ENCODE results near the gene TJP3.

TJP3 gene

GRCh38 chr19:3721887-3722442, 13.8 kb downstream of the TJP3 start:
- H3K4me3 ChIP-seq (ENCODE audit: low read depth, low read length): peak overlapping the region; percentile 54
- H3K36me3 ChIP-seq (ENCODE audit: control insufficient read depth, insufficient read depth, low read length): no peaks in the 10 kb centered on the region
- H2AFZ ChIP-seq: peak overlapping the region; percentile 79
- TF ChIP-seq CTCF (IDR thresholded peaks at IDR 0.05): no peak
- H3K9me3 ChIP-seq (ENCODE audit: control insufficient read depth, low read length): no peaks in the 10 kb centered on the region
- no peak overlapping the region for H3K27ac ChIP-seq
- H3K4me1 ChIP-seq: peaks cover 7% of the 10 kb centered on the region
- no peaks in the 10 kb centered on the region for H3K27me3 ChIP-seq (ENCODE audit: control insufficient read depth, insufficient read depth, low read length)
- peak overlapping the region; percentile 46 for H3K4me2 ChIP-seq (ENCODE audit: low read length)
- no peak overlapping the region for H3K9ac ChIP-seq
- H3K79me2 ChIP-seq: no peaks in the 10 kb centered on the region

- no peak overlapping the region for H3K9ac ChIP-seq
- H3K4me1 ChIP-seq: peaks cover 7% of the 10 kb centered on the region
- peak overlapping the region; percentile 54 for H3K4me3 ChIP-seq (ENCODE audit: low read depth, low read length)
Observed at GRCh38 chr19:3722443-3723109, 14.4 kb downstream of the TJP3 start.

GRCh38 chr19:3723110-3723488, 14.9 kb downstream of the TJP3 start:
- no peak overlapping the region for H3K9ac ChIP-seq
- no peak overlapping the region for H3K27ac ChIP-seq

More at GRCh38 chr19:3722443-3723109, 14.4 kb downstream of the TJP3 start:
- TF ChIP-seq CTCF (IDR thresholded peaks at IDR 0.05): no peak
- no peak overlapping the region for H3K27ac ChIP-seq
- H3K27me3 ChIP-seq (ENCODE audit: control insufficient read depth, insufficient read depth, low read length): no peaks in the 10 kb centered on the region
- H3K9me3 ChIP-seq (ENCODE audit: control insufficient read depth, low read length): no peaks in the 10 kb centered on the region
- no peaks in the 10 kb centered on the region for H3K36me3 ChIP-seq (ENCODE audit: control insufficient read depth, insufficient read depth, low read length)
- H3K4me2 ChIP-seq (ENCODE audit: low read length): peak overlapping the region; percentile 46
- no peak overlapping the region for H2AFZ ChIP-seq
- no peaks in the 10 kb centered on the region for H3K79me2 ChIP-seq

GRCh38 chr19:3723883-3724282, 15.7 kb downstream of the TJP3 start:
- Histone ChIP-seq H3K4me1 (peaks cover 7% of the 10 kb centered on the region), H3K9ac (no peak overlapping the region), H3K36me3 (ENCODE audit: control insufficient read depth, insufficient read depth, low read length) (no peaks in the 10 kb centered on the region), H3K27ac (no peak overlapping the region), H3K9me3 (ENCODE audit: control insufficient read depth, low read length) (no peaks in the 10 kb centered on the region), H3K4me2 (ENCODE audit: low read length) (no peak overlapping the region), H3K4me3 (ENCODE audit: low read depth, low read length) (no peak overlapping the region), H3K79me2 (no peaks in the 10 kb centered on the region), H3K27me3 (ENCODE audit: control insufficient read depth, insufficient read depth, low read length) (no peaks in the 10 kb centered on the region), H2AFZ (no peak overlapping the region)
- no peak for TF ChIP-seq CTCF (IDR thresholded peaks at IDR 0.05)

More at GRCh38 chr19:3723110-3723488, 14.9 kb downstream of the TJP3 start:
- H3K9me3 ChIP-seq (ENCODE audit: control insufficient read depth, low read length): no peaks in the 10 kb centered on the region
- H3K27me3 ChIP-seq (ENCODE audit: control insufficient read depth, insufficient read depth, low read length): no peaks in the 10 kb centered on the region
- no peaks in the 10 kb centered on the region for H3K36me3 ChIP-seq (ENCODE audit: control insufficient read depth, insufficient read depth, low read length)
- peaks cover 7% of the 10 kb centered on the region for H3K4me1 ChIP-seq
- H3K4me2 ChIP-seq (ENCODE audit: low read length): no peak overlapping the region
- no peaks in the 10 kb centered on the region for H3K79me2 ChIP-seq
- H2AFZ ChIP-seq: no peak overlapping the region
- TF ChIP-seq CTCF (IDR thresholded peaks at IDR 0.05): no peak
- H3K4me3 ChIP-seq (ENCODE audit: low read depth, low read length): no peak overlapping the region

GRCh38 chr19:3725121-3725520, 16.9 kb downstream of the TJP3 start:
- H3K4me2 ChIP-seq (ENCODE audit: low read length): no peak overlapping the region
- TF ChIP-seq CTCF (IDR thresholded peaks at IDR 0.05): no peak
- H3K9ac ChIP-seq: no peak overlapping the region
- H3K4me1 ChIP-seq: peaks cover 7% of the 10 kb centered on the region
- no peaks in the 10 kb centered on the region for H3K9me3 ChIP-seq (ENCODE audit: control insufficient read depth, low read length)
- no peak overlapping the region for H3K27ac ChIP-seq
- no peaks in the 10 kb centered on the region for H3K27me3 ChIP-seq (ENCODE audit: control insufficient read depth, insufficient read depth, low read length)
- no peaks in the 10 kb centered on the region for H3K79me2 ChIP-seq
- H2AFZ ChIP-seq: no peak overlapping the region
- H3K36me3 ChIP-seq (ENCODE audit: control insufficient read depth, insufficient read depth, low read length): no peaks in the 10 kb centered on the region
- no peak overlapping the region for H3K4me3 ChIP-seq (ENCODE audit: low read depth, low read length)
